Psoas muscle (tissue), 8 donors: ENCODE measurements around the gene CMTM2. TPM values are rescaled to one million over a fixed set of nuclear protein-coding genes. Genes with fewer than 3 reads are reported as not detected.

Experiments used
- ATAC-seq, 4 donors: fragments of 200-7000 bp; cut with Tn5 transposase; one replicate each; pipeline ENCODE4 v1.9.1; 2020; ENCODE audit warnings: moderate library complexity in 3 of 4, mild to moderate bottlenecking in 2 of 4
- DNase-seq, 2 donors: peaks; one replicate each; pipeline ENCODE4 v3.0.0-alpha.2; 2020
- H3K27ac ChIP-seq: fragments of 200-600 bp; one replicate; pipeline ENCODE4 v1.8.0; 2022
- H3K27me3 ChIP-seq, 3 donors: fragments of 200-600 bp in 1 of 3; one replicate each; pipeline versions ENCODE4 v1.6.1 to v1.8.0; 2013 to 2022; ENCODE audit warnings: low read length in 2 of 3, mild to moderate bottlenecking in 2 of 3, moderate library complexity in 1 of 3; ENCODE audit not compliant: insufficient read depth in 3 of 3
- H3K36me3 ChIP-seq, 2 donors: fragments of 200-600 bp in 1 of 2; one replicate each; pipeline versions ENCODE4 v1.6.1 to v1.8.0; 2013 to 2022; ENCODE audit warnings: low read depth in 1 of 2, mild to moderate bottlenecking in 1 of 2, moderate library complexity in 1 of 2; ENCODE audit not compliant: insufficient read depth in 1 of 2
- H3K4me1 ChIP-seq: fragments of 200-600 bp; one replicate; pipeline ENCODE4 v1.8.0; 2022
- H3K4me3 ChIP-seq: fragments of 200-600 bp; one replicate; pipeline ENCODE4 v1.8.0; 2022; ENCODE audit warnings: mild to moderate bottlenecking
- H3K9me3 ChIP-seq: fragments of 200-600 bp; one replicate; pipeline ENCODE4 v1.8.0; 2022
- CTCF ChIP-seq: fragments of 200-600 bp; IDR thresholded peaks from one replicate; pipeline ENCODE4 v1.8.0; 2022; ENCODE audit warnings: antibody characterized with exemption
- WGBS, 3 donors: extraction: QIAGEN DNeasy Blood & Tissue Kit; methylation state at CpG; one replicate each; pipeline versions ENCODE4 v1.1.6 to v1.1.7; 2013; 5-methylcytosine and 5-hydroxymethylcytosine counted together
- intact Hi-C, 2 donors: fragments of 100-400 bp; cut with DNase I; formaldehyde crosslinking; loops; one replicate each; pipeline versions ENCODE4 v1.11.0 to v1.14.2; 2022
- polyA plus RNA-seq, 3 donors: library from polyadenylated mRNA; stranded (reverse); fragments of 200-250 nt; gene quantifications; one replicate each; pipeline ENCODE4 v1.2.3, GENCODE V29; 2013
- total RNA-seq, 4 donors: library from RNA; stranded (reverse); fragmentation: NEBNext Ultra II Directional in 2 of 4; extraction: Animal tissue kit (Norgen Biotek cat#: 25700) in 2 of 4; gene quantifications; one replicate each; pipeline versions ENCODE4 v1.2.1 to v1.2.4, GENCODE V29; 2021 to 2023
- donor health status: healthy with polysubstance abuse.
- donor health status: DM: no; HTN: no; CAD: no; lungs with moderate emphysema.
- donor health status: Bipolar disorder and iron deficiency.
- donor health status: healthy.
- donor health status: DM: yes; HTN: yes; CAD: no.
- donor health status: DM: no; HTN: no; CAD: no.
- donor health status: DM: no; HTN: no; CAD: no.
- donor health status: DM: yes; HTN: yes; CAD: no.

CMTM2 gene
- total and polyA plus RNA-seq, 7 donors = 0.17 TPM; not detected in 6

DNA sequence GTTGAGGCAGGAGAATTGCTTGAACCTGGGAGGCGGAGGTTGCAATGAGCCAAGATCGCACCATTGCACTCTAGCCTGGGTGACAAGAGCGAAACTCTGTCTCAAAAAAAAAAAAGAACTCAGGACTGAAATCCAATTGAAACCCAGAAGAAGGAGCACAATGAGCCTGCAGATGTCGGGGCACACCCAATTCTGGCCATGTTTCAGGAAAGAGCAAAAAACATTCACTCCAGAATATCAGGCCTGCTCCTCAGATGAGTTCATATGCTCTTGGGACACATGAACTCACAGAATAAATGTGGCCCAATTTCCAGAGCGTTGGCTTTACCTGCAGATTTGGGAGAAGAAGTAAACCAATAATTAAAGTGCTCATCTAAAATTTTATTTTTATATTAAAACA, 3.0 kb upstream of the CMTM2 start:
- WGBS, 3 donors = 77 to 81% (median 80%) methylated on average over 5 of the region's 5 CpGs
- Histone ChIP-seq H3K4me3 (no peak overlapping the region), H3K36me3 (no peaks in the 10 kb centered on the region), H3K27ac (no peak overlapping the region), H3K9me3 (no peaks in the 10 kb centered on the region), H3K27me3 (peaks cover 1 to 44% (median 3%) of the 10 kb centered on the region in 3 donors), H3K4me1 (peaks cover 27% of the 10 kb centered on the region)
- no peak for TF ChIP-seq CTCF
- DNase-seq = no peak
- no peak for ATAC-seq
- intact Hi-C loops = no loop called here

DNA sequence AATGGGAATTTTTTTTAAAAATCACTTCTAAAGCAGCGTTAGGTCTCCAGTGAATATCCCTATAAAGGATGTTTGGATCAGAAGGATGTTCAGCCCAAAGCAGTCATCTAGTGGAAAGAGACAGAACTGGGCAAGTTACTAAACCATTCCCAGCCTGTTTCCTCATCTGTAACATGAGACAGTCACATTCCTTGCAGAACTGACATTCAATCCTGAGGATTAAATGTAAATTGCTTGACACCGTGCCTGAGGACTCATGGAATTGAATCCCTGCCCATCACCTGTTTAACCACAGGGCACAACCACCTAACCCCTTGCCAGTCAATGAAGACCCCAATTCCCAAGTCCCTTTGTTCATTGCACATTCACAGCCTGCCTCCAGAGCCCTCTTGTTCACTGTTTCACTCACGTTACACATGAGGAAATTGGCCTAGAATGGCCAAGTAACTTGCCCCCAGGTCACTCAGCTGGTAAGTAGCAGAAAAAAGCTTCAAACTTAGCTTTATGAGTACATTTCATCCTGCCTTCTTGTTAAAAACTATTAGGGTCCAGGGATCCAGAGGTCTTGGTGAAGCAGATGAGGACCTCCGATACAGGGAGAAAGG, 1.4 kb downstream of the CMTM2 start:
- ATAC-seq (peak; percentile 81 to 91 (median 86)), DNase-seq (no peak)
- no peaks in the 10 kb centered on the region for H3K9me3 ChIP-seq
- no peaks in the 10 kb centered on the region for H3K36me3 ChIP-seq
- peak; percentile 11 for TF ChIP-seq CTCF
- peaks cover 32% of the 10 kb centered on the region for H3K4me1 ChIP-seq
- intact Hi-C loops = loop anchor here in 1 of 2 donors (10.0 kb wide), 1 partner anchor 106 kb away; no protein-coding TSS in a partner anchor
- peaks cover 1 to 36% (median 3%) of the 10 kb centered on the region in 3 donors for H3K27me3 ChIP-seq
- H3K4me3 ChIP-seq = no peak overlapping the region
- H3K27ac ChIP-seq = peak overlapping the region; percentile 32
- WGBS, 3 donors = 41 to 50% (median 46%) methylated on average over 4 of the region's 4 CpGs

DNA sequence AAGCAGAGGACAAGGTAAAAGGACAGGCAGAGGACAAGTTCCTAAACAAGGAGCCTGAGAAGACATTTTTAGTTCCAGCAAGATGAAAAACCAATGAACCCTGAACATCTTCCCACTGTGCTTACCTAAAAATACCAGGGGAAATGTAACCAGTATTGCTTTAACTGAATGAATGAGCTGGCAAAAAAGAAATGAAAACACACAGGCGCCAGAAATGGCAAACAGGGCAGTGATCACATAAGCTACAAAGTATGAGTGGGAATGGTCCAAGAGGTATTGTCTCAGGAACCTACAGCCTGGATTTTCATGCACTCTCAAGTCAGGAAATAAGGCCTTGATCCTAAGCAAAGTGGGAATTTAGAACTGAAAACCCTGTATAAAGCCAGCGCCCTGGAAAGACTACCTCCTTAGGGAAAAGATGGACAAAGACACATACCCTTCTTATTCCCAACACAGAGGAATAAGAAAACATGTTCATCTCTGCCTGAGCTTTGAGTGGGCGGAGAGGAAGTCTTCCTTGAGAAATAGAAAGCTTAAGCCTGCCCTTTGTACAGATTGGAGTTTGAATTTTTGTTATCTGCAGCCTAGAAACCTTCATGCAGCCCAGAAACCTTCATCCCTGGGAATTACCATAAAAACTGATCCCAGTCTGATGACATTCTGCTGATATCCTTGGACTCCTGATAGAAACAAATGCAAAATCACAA, 2.1 kb downstream of the CMTM2 start:
- H3K9me3 ChIP-seq = no peaks in the 10 kb centered on the region
- 77 to 80% (median 80%) methylated on average over 3 of the region's 3 CpGs for WGBS, 3 donors
- intact Hi-C loops = loop anchor here in 1 of 2 donors (10.0 kb wide), 1 partner anchor 107 kb away; no protein-coding TSS in a partner anchor
- no peak overlapping the region for H3K4me3 ChIP-seq
- ATAC-seq (no peak), DNase-seq (no peak)
- peak overlapping the region; percentile 32 for H3K27ac ChIP-seq
- H3K4me1 ChIP-seq = peaks cover 32% of the 10 kb centered on the region
- TF ChIP-seq CTCF = no peak
- no peaks in the 10 kb centered on the region for H3K36me3 ChIP-seq
- peaks cover 1 to 29% (median 3%) of the 10 kb centered on the region in 3 donors for H3K27me3 ChIP-seq

- WGBS, 3 donors = 63 to 69% (median 65%) methylated on average over 10 of the region's 10 CpGs
- peak in 1 of 4 donors; percentile 28 for ATAC-seq
- Histone ChIP-seq H3K27ac (no peak overlapping the region), H3K27me3 (no peaks in the 10 kb centered on the region), H3K36me3 (no peaks in the 10 kb centered on the region), H3K4me3 (no peak overlapping the region), H3K4me1 (peaks cover 11% of the 10 kb centered on the region), H3K9me3 (no peaks in the 10 kb centered on the region)
- DNase-seq = no peak
- no peak for TF ChIP-seq CTCF
- intact Hi-C loops = loop anchor here in 1 of 2 donors (10.0 kb wide), 1 partner anchor 111 kb away; no protein-coding TSS in a partner anchor
Observed at GRCh38 chr16:66585481-66586239, 6.4 kb downstream of the CMTM2 start.
